Fibroblast of the aortic adventitia (primary cell): ENCODE data around the gene CARM1. TPM values are rescaled to one million over a fixed set of nuclear protein-coding genes. Genes with fewer than 3 reads are reported as not detected.
"Not testable (repeated sequence)": the region's sequence is repeated elsewhere in the genome, so short reads cannot be mapped to it uniquely, and the experiment has no call there.

ENCODE experiments used
- DNase-seq: peaks from one replicate; pipeline ENCODE4 v3.0.0-alpha.2; 2010; ENCODE audit warnings: low read depth
- H3K4me3 ChIP-seq: 2 replicates; pipeline ENCODE4 v1.5.1; 2011; ENCODE audit warnings: low read depth, mild to moderate bottlenecking, control low read depth, low read length, moderate library complexity
- CTCF ChIP-seq: IDR thresholded peaks from 2 replicates; pipeline ENCODE4 v1.5.1; 2011; ENCODE audit warnings: mild to moderate bottlenecking, low read length, control low read depth, inconsistent platforms; ENCODE audit not compliant: insufficient read depth
- total RNA-seq: library from RNA; depleted of rRNA; stranded (reverse); fragments of >200 nt; gene quantifications from 2 replicates; pipeline ENCODE4 v1.2.3, GENCODE V29; 2012; ENCODE audit warnings: low replicate concordance

CARM1 gene
- total RNA-seq, 1 donor, result 39.6 TPM

GRCh38 chr19:10935371-10936059, 64.2 kb downstream of the CARM1 start:
- no peak overlapping the region for H3K4me3 ChIP-seq
- no peak for TF ChIP-seq CTCF
- no peak for DNase-seq

- peak; percentile 71 for TF ChIP-seq CTCF
- DNase-seq, result peak; percentile 89
- peak overlapping the region; percentile 13 for H3K4me3 ChIP-seq
These were observed 65.3 kb downstream of the CARM1 start for GRCh38 chr19:10936661-10937084.

GRCh38 chr19:10941649-10942048, 70.3 kb downstream of the CARM1 start:
- not testable (repeated sequence) for DNase-seq, H3K4me3 ChIP-seq

- not testable (repeated sequence) for H3K4me3 ChIP-seq, DNase-seq
These were observed 72.1 kb downstream of the CARM1 start for GRCh38 chr19:10943412-10943811.

GRCh38 chr19:10945264-10945663, 73.9 kb downstream of the CARM1 start:
- H3K4me3 ChIP-seq, result no peak overlapping the region
- no peak for DNase-seq
- TF ChIP-seq CTCF, result no peak

- DNase-seq, result peak; percentile 49
- no peak for TF ChIP-seq CTCF
- no peak overlapping the region for H3K4me3 ChIP-seq
These were observed 75.8 kb downstream of the CARM1 start for GRCh38 chr19:10946958-10947657.

GRCh38 chr19:10952809-10953208, 81.5 kb downstream of the CARM1 start:
- DNase-seq, result no peak
- TF ChIP-seq CTCF, result no peak
- H3K4me3 ChIP-seq, result no peak overlapping the region

- DNase-seq, result not testable (repeated sequence)
- H3K4me3 ChIP-seq, result peak overlapping the region; percentile 83
These were observed 88.1 kb downstream of the CARM1 start for GRCh38 chr19:10959277-10959968.
